SK-N-SH (cell line): ENCODE data around the gene DNAJB1.
A peak's percentile ranks its signal among the peaks of the same experiment; 100 is the strongest.
"Not testable (repeated sequence)": the region's sequence is repeated elsewhere in the genome, so short reads cannot be mapped to it uniquely, and the experiment has no call there.

Experiments used
- CTCF ChIP-seq: fragments of 200-600 bp; sonication (generic); IDR thresholded peaks from 2 replicates; pipeline ENCODE4 v1.6.1; 2017; ENCODE audit warnings: antibody characterized with exemption, mild to moderate bottlenecking, moderate library complexity
- EP300 ChIP-seq, 2 experiments: IDR thresholded peaks; 2 replicates each; pipeline versions ENCODE4 v1.4.0 to v1.6.1; 2012; ENCODE audit warnings: borderline replicate concordance in 1 of 2, low read depth in 1 of 2, low read length in 1 of 2
- EZH2phosphoT487 ChIP-seq: fragments of 200-600 bp; sonication (generic); IDR thresholded peaks from 2 replicates; pipeline ENCODE4 v1.6.1; 2017; ENCODE audit warnings: low read depth, mixed run types, mild to moderate bottlenecking, antibody characterized with exemption, moderate library complexity, borderline replicate concordance
- JUND ChIP-seq: IDR thresholded peaks from 2 replicates; pipeline ENCODE4 v1.4.0; 2012
- MAX ChIP-seq: IDR thresholded peaks from 2 replicates; pipeline ENCODE4 v1.4.0; 2012; ENCODE audit warnings: low read depth
- MXI1 ChIP-seq: IDR thresholded peaks from 2 replicates; pipeline ENCODE4 v1.6.1; 2012; ENCODE audit warnings: mild to moderate bottlenecking, low read depth, low read length, improper control_type of control experiment
- POLR2AphosphoS5 ChIP-seq: IDR thresholded peaks from 2 replicates; pipeline ENCODE4 v1.6.1; 2012; ENCODE audit warnings: low read depth, low read length
- RAD21 ChIP-seq: IDR thresholded peaks from 2 replicates; pipeline ENCODE4 v1.6.1; 2012; ENCODE audit warnings: mild to moderate bottlenecking, low read length
- RCOR1 ChIP-seq: fragments of 150-350 bp; IDR thresholded peaks from 2 replicates; pipeline ENCODE4 v1.6.1; 2017; ENCODE audit warnings: antibody characterized with exemption, low read length
- SMC3 ChIP-seq: IDR thresholded peaks from 2 replicates; pipeline ENCODE4 v1.6.1; 2012; ENCODE audit warnings: low read depth, low read length, improper control_type of control experiment
- TAF1 ChIP-seq: IDR thresholded peaks from 2 replicates; pipeline ENCODE4 v1.6.1; 2012; ENCODE audit warnings: low read depth, mild to moderate bottlenecking, low read length, moderate library complexity, borderline replicate concordance
- USF2 ChIP-seq: fragments of 150-350 bp; IDR thresholded peaks from 2 replicates; pipeline ENCODE4 v1.6.1; 2017; ENCODE audit warnings: antibody characterized with exemption, low read length, low read depth, borderline replicate concordance
- ZBTB33 ChIP-seq: IDR thresholded peaks from 2 replicates; pipeline ENCODE4 v1.4.0; 2012; ENCODE audit warnings: low read depth, borderline replicate concordance

GRCh38 chr19:14551134-14552005 lies 33.2 kb upstream of the DNAJB1 start:
- peak; percentile 18; the same call in 1 of the 2 replicates for TF ChIP-seq CTCF
- not testable (repeated sequence) for TF ChIP-seq EZH2phosphoT487; EP300 (IDR thresholded peaks at IDR 0.05; ENCODE audit: borderline replicate concordance in 1 of 2, low read depth in 1 of 2, low read length in 1 of 2); MXI1; TAF1; MAX; POLR2AphosphoS5; SMC3; ZBTB33; USF2; JUND; RCOR1; RAD21
